Uterus (tissue), 4 donors: Measurements from ENCODE around the gene DDX23. TPM values are rescaled to one million over a fixed set of nuclear protein-coding genes. Genes with fewer than 3 reads are reported as not detected.
"Not testable (repeated sequence)": the region's sequence is repeated elsewhere in the genome, so short reads cannot be mapped to it uniquely, and the experiment has no call there.

ENCODE experiments used
- DNase-seq, 2 donors: peaks; one replicate each; pipeline ENCODE4 v3.0.0-alpha.2; 2019 to 2020
- H3K27ac ChIP-seq, 2 donors: fragments of 200-600 bp; sonication (generic); 1 replicate in 1 of 2; 2 replicates in 1 of 2; pipeline ENCODE4 v1.5.1; 2016 to 2018
- H3K27me3 ChIP-seq, 2 donors: fragments of 200-600 bp; sonication (generic); one replicate each; pipeline ENCODE4 v1.5.1; 2018 to 2019; ENCODE audit warnings: control low read depth in 1 of 2
- H3K36me3 ChIP-seq, 2 donors: fragments of 200-600 bp; sonication (generic); one replicate each; pipeline ENCODE4 v1.5.1; 2019; ENCODE audit warnings: control low read depth in 1 of 2
- H3K4me1 ChIP-seq, 2 donors: fragments of 200-600 bp; sonication (generic); one replicate each; pipeline ENCODE4 v1.5.1; 2018 to 2019; ENCODE audit warnings: control low read depth in 1 of 2
- H3K4me3 ChIP-seq, 2 donors: fragments of 200-600 bp; sonication (generic); 1 replicate in 1 of 2; 2 replicates in 1 of 2; pipeline ENCODE4 v1.5.1; 2018 to 2019; ENCODE audit warnings: mild to moderate bottlenecking in 1 of 2
- H3K9me3 ChIP-seq, 2 donors: fragments of 200-600 bp; sonication (generic); one replicate each; pipeline ENCODE4 v1.5.1; 2019; ENCODE audit warnings: control low read depth in 1 of 2
- CTCF ChIP-seq, 4 experiments: fragments of 200-600 bp in 2 of 4; fragments of 450-650 bp in 2 of 4; sonication (generic) in 2 of 4; IDR thresholded peaks; one replicate each; pipeline ENCODE4 v1.5.1; 2016 to 2019; ENCODE audit warnings: antibody characterized with exemption in 4 of 4, mild to moderate bottlenecking in 2 of 4, moderate library complexity in 1 of 4
- POLR2A ChIP-seq, 2 donors: fragments of 450-650 bp; IDR thresholded peaks; one replicate each; pipeline ENCODE4 v1.6.1; 2016; ENCODE audit warnings: antibody characterized with exemption in 2 of 2, mild to moderate bottlenecking in 1 of 2, moderate library complexity in 1 of 2
- intact Hi-C: fragments of 100-400 bp; cut with DNase I; formaldehyde crosslinking; loops from one replicate; pipeline ENCODE4 v1.15.1; 2023; ENCODE audit warnings: low total_unique reads
- total RNA-seq, 4 donors: library from RNA; depleted of rRNA in 3 of 4; stranded (reverse); fragments of >200 nt in 3 of 4; gene quantifications; one replicate each; pipeline versions ENCODE4 v1.1.0 to v1.2.4, GENCODE V29; 2014 to 2023
- donor health status: DM: yes; HTN: yes; CAD: no.

Gene DDX23
- total RNA-seq, 4 donors from 2014 or later = 43.8 to 238 (median 81.8) TPM

DNA sequence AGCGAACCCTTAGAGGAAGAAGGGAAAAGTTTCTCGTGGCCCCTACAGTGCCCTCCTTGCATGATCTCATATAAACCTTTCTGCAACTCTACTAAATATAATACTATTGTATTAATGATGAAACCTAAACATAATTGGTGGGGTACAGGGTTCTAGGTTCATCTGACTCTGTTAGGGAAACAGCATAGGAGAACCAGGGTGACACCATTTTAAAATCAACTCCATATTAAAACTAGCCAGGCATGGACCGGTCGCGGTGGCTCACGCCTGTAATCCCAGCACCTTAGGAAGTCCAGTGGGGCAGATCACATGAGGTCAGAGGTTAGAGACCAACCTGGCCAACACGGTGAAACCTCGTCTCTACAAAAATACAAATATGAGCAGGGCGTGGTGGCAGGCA is 28.7 kb upstream of the DDX23 start:
- Histone ChIP-seq H3K36me3 (no peaks in the 10 kb centered on the region), H3K9me3 (no peaks in the 10 kb centered on the region), H3K27ac (no peak overlapping the region), H3K4me1 (no peaks in the 10 kb centered on the region), H3K27me3 (no peaks in the 10 kb centered on the region), H3K4me3 (no peak overlapping the region)
- intact Hi-C loops = no loop called here
- no peak for TF ChIP-seq CTCF (IDR thresholded peaks at IDR 0.05)
- no peak for TF ChIP-seq POLR2A (IDR thresholded peaks at IDR 0.05)
- DNase-seq = no peak

- H3K36me3 ChIP-seq = no peaks in the 10 kb centered on the region
- intact Hi-C loops = no loop called here
- no peak overlapping the region for H3K27ac ChIP-seq
- H3K4me1 ChIP-seq = no peaks in the 10 kb centered on the region
- H3K9me3 ChIP-seq = no peaks in the 10 kb centered on the region
- no peak for DNase-seq
- H3K4me3 ChIP-seq = no peak overlapping the region
- TF ChIP-seq CTCF (IDR thresholded peaks at IDR 0.05) = no peak
- no peak for TF ChIP-seq POLR2A (IDR thresholded peaks at IDR 0.05)
- H3K27me3 ChIP-seq = no peaks in the 10 kb centered on the region
Measured at GRCh38 chr12:48878548-48878947, 26.6 kb upstream of the DDX23 start.

DNA sequence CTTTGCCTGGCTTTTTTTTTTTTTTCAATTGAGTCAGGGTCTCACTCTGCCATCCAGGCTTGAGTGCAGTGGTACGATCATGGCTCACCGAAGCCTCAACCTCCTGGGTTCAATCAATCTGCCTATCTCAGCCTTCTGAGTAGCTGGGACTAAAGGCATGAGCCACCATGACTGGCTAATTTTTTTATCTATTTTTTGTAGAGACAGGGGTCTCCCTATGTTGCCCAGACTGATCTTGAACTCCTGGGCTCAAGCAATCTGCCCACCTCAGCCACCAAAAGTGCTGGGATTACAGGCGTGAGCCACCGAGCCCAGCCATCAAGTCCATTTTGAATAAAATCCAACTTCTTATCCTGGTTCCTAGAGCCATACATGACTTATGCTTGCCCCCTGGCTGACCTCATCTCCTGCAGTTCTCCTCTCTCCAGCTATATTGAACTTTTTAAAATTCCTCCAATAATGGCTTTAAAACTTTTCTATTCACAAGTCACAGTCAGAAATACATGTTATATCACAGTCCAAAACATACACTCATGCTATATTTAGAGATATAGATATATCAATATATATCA is 24.1 kb upstream of the DDX23 start:
- Histone ChIP-seq H3K27ac (no peak overlapping the region), H3K36me3 (no peaks in the 10 kb centered on the region), H3K27me3 (no peaks in the 10 kb centered on the region), H3K4me1 (no peaks in the 10 kb centered on the region), H3K9me3 (no peaks in the 10 kb centered on the region), H3K4me3 (no peak overlapping the region)
- TF ChIP-seq POLR2A (IDR thresholded peaks at IDR 0.05) (no peak), CTCF (IDR thresholded peaks at IDR 0.05) (no peak)
- intact Hi-C loops = no loop called here
- DNase-seq = no peak

DNA sequence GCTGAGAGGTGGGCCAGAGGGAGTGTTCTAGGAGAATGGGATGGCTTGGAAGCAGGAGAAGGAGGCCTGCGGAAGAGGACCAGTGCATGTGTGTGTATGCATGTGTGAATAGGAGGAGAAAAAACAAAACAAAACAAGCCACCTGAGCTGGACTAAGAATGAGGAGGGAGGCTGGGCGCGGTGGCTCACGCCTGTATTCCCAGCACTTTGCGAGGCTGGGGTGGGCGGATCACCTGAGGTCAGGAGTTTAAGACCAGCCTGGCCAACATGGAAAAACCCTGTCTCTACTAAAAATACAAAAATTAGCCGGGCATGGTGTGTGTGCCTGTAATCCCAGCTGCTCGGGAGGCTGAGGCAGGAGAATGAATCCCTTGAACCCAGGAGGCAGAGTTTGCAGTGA is 21.6 kb upstream of the DDX23 start:
- H3K36me3 ChIP-seq, H3K27me3 ChIP-seq, intact Hi-C loops, H3K27ac ChIP-seq, H3K4me3 ChIP-seq, H3K9me3 ChIP-seq, H3K4me1 ChIP-seq, DNase-seq: not testable (repeated sequence)

GRCh38 chr12:48873096-48873495 is 21.1 kb upstream of the DDX23 start:
- no peak overlapping the region for H3K4me3 ChIP-seq
- H3K4me1 ChIP-seq = no peaks in the 10 kb centered on the region
- no peak overlapping the region for H3K27ac ChIP-seq
- H3K36me3 ChIP-seq = no peaks in the 10 kb centered on the region
- TF ChIP-seq POLR2A (IDR thresholded peaks at IDR 0.05) = no peak
- TF ChIP-seq CTCF (IDR thresholded peaks at IDR 0.05) = no peak
- H3K27me3 ChIP-seq = no peaks in the 10 kb centered on the region
- no peaks in the 10 kb centered on the region for H3K9me3 ChIP-seq
- no peak for DNase-seq
- intact Hi-C loops = no loop called here

DNA sequence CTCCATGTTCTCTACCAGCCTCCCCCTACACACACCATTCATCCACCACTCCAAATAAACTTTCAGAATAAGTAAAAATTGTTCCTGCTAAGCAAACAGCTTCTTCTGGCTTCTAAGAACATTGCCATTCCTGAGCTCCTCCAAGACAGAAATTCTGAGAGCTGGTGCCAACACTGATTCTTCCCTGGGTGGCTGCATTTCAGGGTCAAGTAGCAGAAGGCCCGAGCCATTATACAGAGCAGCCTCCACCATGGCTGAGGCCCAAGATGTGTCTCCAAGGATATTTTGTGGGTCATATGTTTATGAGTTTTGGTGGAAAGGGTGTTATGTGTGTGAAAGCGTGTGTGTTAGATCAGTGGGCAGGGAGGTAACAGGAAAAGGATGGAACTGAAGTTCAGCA is 17.2 kb upstream of the DDX23 start:
- Histone ChIP-seq H3K4me1 (no peaks in the 10 kb centered on the region), H3K4me3 (no peak overlapping the region), H3K27ac (no peak overlapping the region), H3K9me3 (no peaks in the 10 kb centered on the region), H3K36me3 (no peaks in the 10 kb centered on the region), H3K27me3 (no peaks in the 10 kb centered on the region)
- TF ChIP-seq CTCF (IDR thresholded peaks at IDR 0.05) (no peak), POLR2A (IDR thresholded peaks at IDR 0.05) (no peak)
- DNase-seq = no peak
- intact Hi-C loops = no loop called here
